Endometrial microvascular endothelial cells (primary cell): ENCODE results near the gene RUNX3. TPM values are rescaled to one million over a fixed set of nuclear protein-coding genes. Genes with fewer than 3 reads are reported as not detected.
"Not testable (repeated sequence)": the region's sequence is repeated elsewhere in the genome, so short reads cannot be mapped to it uniquely, and the experiment has no call there.

Experiments
- in situ Hi-C: cut with HindIII; loops from 2 replicates; pipeline ENCODE4 v1.10.0; 2017; ENCODE audit warnings: low sequenced_read_pairs, low pct_unique_long_range_greater_than_20kb; ENCODE audit errors: inconsistent ontology term
- total RNA-seq: library from RNA; depleted of rRNA; stranded (reverse); fragments of >200 nt; gene quantifications from one replicate; pipeline ENCODE4 v1.2.3, GENCODE V29; 2015; ENCODE audit errors: inconsistent ontology term

The RUNX3 gene
- not detected for total RNA-seq

DNA sequence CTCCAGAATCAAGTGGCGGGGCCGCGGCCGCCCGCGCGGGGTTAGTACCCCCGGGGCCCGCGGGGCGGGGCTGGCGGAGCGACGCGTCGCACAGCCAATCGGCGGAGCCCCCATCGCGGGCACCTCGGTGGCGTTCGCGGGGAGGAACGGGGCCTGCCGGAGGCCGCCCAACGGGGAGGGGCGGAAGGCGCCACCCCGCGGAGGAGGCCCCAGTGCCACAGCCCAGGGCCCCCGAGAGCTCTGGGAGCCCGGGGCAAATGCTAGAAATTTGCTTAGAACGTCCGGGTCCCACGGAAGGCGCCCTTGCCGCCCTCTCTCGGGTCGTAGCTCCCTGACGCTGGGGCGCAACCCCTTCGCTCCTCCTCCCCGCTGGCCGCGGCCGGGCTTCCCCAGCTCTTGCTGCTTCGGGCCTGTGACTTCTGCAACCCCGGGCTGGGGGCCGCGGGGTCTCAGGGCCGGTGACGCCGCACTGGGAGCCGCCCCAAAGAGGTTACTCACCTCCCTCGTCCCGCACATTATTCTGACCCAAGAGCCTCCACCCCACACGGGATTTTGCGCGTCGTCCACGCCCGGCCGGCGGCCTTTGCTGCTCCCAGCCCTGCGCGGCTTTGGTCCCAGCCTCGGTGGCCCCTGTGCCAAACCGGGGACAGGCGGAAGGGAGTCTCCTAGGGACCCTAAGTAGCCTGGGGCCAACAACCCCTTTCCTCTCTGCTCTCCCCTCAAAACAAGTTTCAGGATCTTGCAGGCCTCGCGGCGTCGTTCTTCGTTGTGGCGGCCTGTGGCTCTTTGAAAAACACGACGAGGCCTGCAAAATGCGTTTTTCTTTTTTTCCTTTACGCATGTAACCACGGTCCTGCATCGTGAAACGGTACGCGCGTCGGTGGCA lies at the start of gene RUNX3:
Gene RUNX3, minus strand, starts transcription at position 17 of the 886 bp plus-strand sequence. CDS start 408 bp downstream, outside the sequence.
- in situ Hi-C loops, result no loop called here

DNA sequence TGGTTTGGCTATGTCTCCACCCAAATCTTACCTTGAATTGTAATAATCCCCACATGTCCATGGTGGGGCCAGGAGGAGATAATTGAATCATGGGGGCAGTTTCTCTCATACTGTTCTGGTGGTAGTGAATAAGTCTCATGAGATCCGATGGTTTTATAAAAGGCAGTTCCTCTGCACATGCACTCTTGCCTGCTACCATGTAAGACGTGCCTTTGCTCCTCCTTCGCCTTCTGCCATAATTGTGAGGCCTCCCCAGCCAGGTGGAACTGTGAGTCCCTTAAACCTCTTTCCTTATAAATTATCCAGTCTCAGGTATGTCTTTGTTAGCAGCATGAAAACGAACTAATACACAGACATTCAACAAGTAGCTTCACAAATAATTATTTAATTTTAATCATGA lies 49.2 kb upstream of the RUNX3 start:
- in situ Hi-C loops, result not testable (repeated sequence)

GRCh38 chr1:24978383-24979032 lies 48.4 kb upstream of the RUNX3 start:
- in situ Hi-C loops, result no loop called here

GRCh38 chr1:24975391-24975790 lies 45.3 kb upstream of the RUNX3 start:
- in situ Hi-C loops, result no loop called here

DNA sequence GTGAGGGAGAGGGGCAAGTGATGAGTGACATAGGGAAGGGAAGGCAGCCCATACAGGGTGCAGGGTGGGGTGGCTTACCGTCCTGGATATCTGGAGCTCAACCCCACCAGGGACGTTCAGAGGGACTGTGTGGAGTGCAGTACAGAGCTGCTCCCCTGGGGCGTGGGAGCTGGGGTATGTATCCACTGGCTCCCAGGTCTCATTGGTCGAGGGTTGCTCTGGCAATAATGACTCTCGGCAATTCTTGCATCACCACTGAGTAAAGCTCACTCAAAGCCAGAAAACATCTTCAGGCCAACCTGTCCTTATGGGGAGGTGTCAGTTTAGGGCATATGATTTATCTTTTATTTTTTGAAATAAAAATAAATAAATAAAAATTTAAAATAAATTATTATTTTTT lies 43.2 kb upstream of the RUNX3 start:
- in situ Hi-C loops, result no loop called here

GRCh38 chr1:24972915-24973242 lies 42.8 kb upstream of the RUNX3 start:
- in situ Hi-C loops, result no loop called here

- in situ Hi-C loops, result no loop called here
Observed at GRCh38 chr1:24972221-24972914, 42.3 kb upstream of the RUNX3 start.

DNA sequence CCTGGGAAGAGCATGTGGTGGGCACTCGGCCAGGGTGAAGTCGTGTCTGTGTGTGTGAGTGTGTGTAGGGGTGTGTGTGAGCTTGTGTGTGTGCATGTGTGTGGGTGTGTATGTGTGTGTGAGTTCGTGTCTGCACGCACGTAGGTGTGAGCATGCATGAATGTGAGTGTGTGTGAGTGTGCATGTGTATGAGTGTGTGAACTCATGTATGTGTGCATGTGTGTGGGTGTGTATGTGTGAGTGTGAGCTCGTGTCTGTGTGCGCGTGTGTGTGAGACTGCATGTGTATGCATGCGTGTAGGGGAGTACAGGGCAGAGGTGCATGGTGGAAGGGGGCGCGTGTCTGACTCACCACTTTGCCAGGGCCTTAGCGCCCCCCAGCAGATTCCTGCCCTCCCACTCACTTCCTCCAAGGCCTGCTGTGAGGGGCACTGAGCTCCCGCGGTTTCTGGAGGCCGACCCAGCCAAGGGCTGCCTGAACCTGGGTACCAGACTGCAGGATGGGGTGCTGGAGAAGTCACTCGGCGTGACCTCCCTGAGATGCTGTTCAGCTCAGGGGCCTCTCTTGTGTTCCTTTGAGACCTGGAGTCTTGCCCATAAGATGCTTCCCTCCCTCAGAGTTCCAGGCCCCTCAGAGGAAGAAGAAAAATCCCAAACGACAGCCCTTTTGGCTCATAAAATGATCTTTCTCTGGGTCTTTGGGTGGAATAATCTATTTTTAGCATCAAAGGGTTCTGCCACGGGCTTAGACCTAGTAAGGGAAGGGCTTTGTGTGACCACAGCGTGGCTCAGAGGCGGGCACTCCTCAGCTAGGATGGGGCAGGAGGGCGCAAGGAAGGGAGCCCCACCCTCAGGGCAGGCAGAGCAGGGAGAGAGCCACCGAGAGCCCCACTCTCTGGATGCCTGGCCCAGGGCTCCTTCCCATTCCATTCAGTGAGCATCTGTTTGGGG lies 41.1 kb upstream of the RUNX3 start:
- in situ Hi-C loops, result no loop called here

DNA sequence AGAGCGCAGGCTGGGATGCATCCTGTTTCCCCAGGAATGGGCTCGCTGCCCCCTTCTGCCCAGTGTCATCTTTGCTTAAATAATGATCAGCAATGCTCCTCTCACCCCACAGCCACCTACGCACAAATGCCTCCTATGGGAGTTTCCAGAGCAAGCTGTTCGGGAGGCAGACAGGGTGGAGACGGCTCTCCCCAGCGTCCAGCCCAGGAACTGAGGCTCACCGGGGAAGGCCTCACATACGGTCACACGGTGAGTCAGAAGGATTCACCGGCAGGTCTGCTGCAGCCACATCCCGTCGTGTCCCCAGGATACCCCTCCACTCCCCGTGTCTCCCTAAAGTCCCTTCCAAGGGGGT lies 40.3 kb upstream of the RUNX3 start:
- in situ Hi-C loops, result no loop called here

DNA sequence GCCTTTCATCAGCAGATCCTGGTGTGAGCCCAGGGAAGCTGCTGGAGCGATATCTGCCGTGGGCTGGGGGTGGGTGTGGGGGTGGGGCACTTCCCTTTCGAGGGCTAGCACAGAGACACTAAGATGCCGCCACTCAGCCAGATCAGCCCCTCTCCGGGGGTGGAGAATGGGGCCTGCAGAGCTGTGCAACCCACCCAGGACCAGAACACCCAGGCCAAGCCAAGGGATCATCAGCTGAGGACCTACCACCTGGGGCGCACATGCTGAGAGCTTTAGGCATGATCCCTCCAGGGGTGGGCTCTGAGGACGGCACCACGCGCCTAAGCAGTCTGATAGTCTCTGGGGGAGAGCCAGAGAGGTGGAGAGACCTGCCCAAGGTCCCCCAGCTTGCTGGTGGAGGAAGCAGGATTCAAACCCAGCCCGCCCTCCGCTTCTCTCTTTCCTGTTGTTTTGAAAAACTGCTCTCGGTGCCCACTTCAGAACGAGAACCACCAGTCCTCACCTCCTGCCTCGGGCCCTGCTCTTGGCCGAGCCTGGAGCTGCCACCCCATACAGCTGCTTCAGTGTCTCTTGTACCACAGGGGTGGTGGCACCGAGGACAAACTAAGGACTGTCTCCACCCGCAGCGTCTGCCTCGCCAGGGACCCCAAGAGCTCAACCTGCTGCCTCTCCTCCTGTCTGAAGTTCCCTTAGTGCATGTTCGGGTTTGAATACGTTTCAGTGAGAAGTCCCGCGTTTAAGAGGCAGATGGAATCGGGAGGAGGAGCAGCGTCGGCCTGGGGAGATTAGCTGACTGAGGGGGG lies 39.7 kb upstream of the RUNX3 start:
- in situ Hi-C loops, result no loop called here

GRCh38 chr1:24968941-24969585 lies 39.0 kb upstream of the RUNX3 start:
- in situ Hi-C loops, result no loop called here

DNA sequence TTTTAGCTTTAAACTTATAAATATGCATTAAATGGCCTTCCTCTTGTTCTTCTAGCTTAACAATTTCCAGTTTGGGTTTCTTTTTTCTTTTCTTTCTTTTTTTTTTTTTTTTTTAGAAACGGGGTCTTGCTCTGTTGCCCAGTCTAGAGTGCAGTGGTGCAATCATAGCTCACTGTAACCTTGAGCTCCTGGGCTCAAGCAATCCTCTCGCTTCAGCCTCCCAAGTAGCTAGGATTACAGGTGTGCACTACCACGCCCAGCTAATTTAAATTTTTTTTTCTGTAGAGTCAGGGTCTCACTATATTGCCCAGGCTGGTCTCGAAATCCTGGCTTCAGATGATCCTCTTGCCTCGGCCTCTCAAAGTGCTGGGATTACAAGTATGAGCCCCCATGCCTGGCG lies 37.9 kb upstream of the RUNX3 start:
- in situ Hi-C loops, result no loop called here

DNA sequence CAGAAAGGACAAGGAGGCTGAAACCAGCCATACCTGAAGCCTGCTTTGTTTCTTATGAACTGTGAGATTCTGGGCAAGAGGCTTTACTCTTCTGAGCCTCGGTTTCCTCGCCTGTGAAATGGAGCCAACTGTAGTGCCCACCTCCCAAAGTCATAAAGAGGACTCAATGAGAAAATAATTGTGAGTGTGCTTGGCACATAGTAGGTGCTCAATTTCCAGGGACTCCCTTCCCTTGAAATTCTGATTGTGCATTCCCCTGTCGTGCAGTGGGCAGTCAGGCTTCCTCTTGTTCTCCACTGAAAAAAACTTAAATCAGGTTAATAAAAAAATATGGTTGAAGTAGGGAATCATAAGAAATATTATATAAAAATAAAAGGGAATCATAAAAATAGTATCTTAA lies 37.5 kb upstream of the RUNX3 start:
- in situ Hi-C loops, result no loop called here

DNA sequence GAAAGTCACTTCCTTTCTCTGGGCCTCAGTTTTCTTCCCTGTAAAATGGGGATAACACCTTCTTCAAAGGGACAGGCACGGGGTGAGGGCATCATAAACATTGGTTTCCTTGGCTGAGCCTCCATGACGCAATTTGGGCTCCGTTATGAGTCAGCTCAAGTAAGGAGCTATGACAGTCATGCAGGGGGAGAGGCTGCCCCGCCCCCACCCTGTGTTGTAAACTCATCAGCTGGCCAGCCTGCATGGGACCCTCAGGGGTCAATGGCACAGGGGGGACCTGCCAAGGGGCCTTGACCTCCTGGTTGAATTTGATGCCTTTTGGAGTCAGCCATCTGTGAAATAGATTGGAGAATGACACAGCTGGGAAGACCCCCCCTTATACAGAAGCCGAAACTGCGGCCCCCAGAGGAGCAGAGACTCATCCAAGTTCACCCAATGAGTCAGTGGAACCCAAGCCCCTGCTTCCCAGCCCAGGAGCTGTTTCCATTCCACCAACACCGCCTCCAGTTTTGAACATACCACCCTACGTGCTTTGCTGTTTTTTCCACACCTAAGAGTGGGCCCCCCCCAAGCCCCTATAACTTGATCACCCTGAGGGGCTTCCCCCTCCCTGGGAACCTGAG lies 36.8 kb upstream of the RUNX3 start:
- in situ Hi-C loops, result no loop called here

- in situ Hi-C loops, result no loop called here
Observed at GRCh38 chr1:24966121-24966723, 36.1 kb upstream of the RUNX3 start.

GRCh38 chr1:24965571-24965930 lies 35.5 kb upstream of the RUNX3 start:
- in situ Hi-C loops, result no loop called here
